ENCODE data around the gene MYOD1. TPM values are rescaled to one million over a fixed set of nuclear protein-coding genes. Genes with fewer than 3 reads are reported as not detected.

Gene MYOD1
- total and polyA plus RNA-seq, 3 experiments from 2014 or later = not detected

GRCh38 chr11:17741487-17741886, 22.1 kb downstream of the MYOD1 start:
- no peak overlapping the region for H3K27ac ChIP-seq (ENCODE audit: low read depth, low read length)
- H3K4me1 ChIP-seq (ENCODE audit: insufficient read depth, low read length) = no peaks in the 10 kb centered on the region
- Mint-ChIP-seq H3K9me3 (peaks cover 0 to 2% (median 0%) of the 10 kb centered on the region in 5 donors), H3K36me3 (peaks cover 0 to 2% (median 0%) of the 10 kb centered on the region in 3 donors), H3K27me3 (peaks cover 15 to 37% of the 10 kb centered on the region in 2 donors), H3K27ac (no peak overlapping the region), H3K4me3 (no peak overlapping the region), H3K4me1 (peaks cover 0 to 4% (median 2%) of the 10 kb centered on the region in 3 donors)
- H3K4me3 ChIP-seq (ENCODE audit: low read length) = no peak overlapping the region
- H3K36me3 ChIP-seq (ENCODE audit: insufficient read depth, low read length) = no peaks in the 10 kb centered on the region
- peak in 1 of 5 donors; percentile 27 for DNase-seq
- ChIA-PET CTCF (no interaction called here), POLR2A (no interaction called here)
- peaks cover 4% of the 10 kb centered on the region for H3K27me3 ChIP-seq (ENCODE audit: insufficient read depth, low read length, poor library complexity, severe bottlenecking)
- no peaks in the 10 kb centered on the region for H3K9me3 ChIP-seq (ENCODE audit: low read length)

- H3K4me3 ChIP-seq (ENCODE audit: low read length) = no peak overlapping the region
- POLR2A ChIA-PET = no interaction called here
- no peaks in the 10 kb centered on the region for H3K36me3 ChIP-seq (ENCODE audit: insufficient read depth, low read length)
- Mint-ChIP-seq H3K27me3 (peaks cover 14 to 37% of the 10 kb centered on the region in 2 donors), H3K4me3 (peak overlapping the region in 1 of 7 donors; percentile 14), H3K27ac (no peak overlapping the region), H3K9me3 (peaks cover 0 to 2% (median 0%) of the 10 kb centered on the region in 5 donors), H3K36me3 (no peaks in the 10 kb centered on the region), H3K4me1 (no peaks in the 10 kb centered on the region)
- H3K27ac ChIP-seq (ENCODE audit: low read depth, low read length) = no peak overlapping the region
- H3K4me1 ChIP-seq (ENCODE audit: insufficient read depth, low read length) = no peaks in the 10 kb centered on the region
- CTCF ChIA-PET = no interaction called here
- DNase-seq = peak in 1 of 5 donors; percentile 2
- no peaks in the 10 kb centered on the region for H3K9me3 ChIP-seq (ENCODE audit: low read length)
- H3K27me3 ChIP-seq (ENCODE audit: insufficient read depth, low read length, poor library complexity, severe bottlenecking) = no peaks in the 10 kb centered on the region
Measured at GRCh38 chr11:17742019-17742418, 22.6 kb downstream of the MYOD1 start.

- Histone ChIP-seq H3K36me3 (ENCODE audit: insufficient read depth, low read length) (no peaks in the 10 kb centered on the region), H3K4me1 (ENCODE audit: insufficient read depth, low read length) (no peaks in the 10 kb centered on the region), H3K9me3 (ENCODE audit: low read length) (no peaks in the 10 kb centered on the region), H3K4me3 (ENCODE audit: low read length) (no peak overlapping the region), H3K27me3 (ENCODE audit: insufficient read depth, low read length, poor library complexity, severe bottlenecking) (no peaks in the 10 kb centered on the region), H3K27ac (ENCODE audit: low read depth, low read length) (no peak overlapping the region)
- ChIA-PET POLR2A (no interaction called here), CTCF (no interaction called here)
- Mint-ChIP-seq H3K4me3 (no peak overlapping the region), H3K36me3 (no peaks in the 10 kb centered on the region), H3K9me3 (peaks cover 0 to 2% (median 0%) of the 10 kb centered on the region in 5 donors), H3K27me3 (peaks cover 11 to 34% of the 10 kb centered on the region in 2 donors), H3K27ac (no peak overlapping the region), H3K4me1 (no peaks in the 10 kb centered on the region)
- DNase-seq = peak in 1 of 5 donors; percentile 7
Measured at GRCh38 chr11:17743026-17743807, 23.8 kb downstream of the MYOD1 start.

GRCh38 chr11:17743808-17744119, 24.4 kb downstream of the MYOD1 start:
- Mint-ChIP-seq H3K27me3 (peaks cover 14 to 31% of the 10 kb centered on the region in 2 donors), H3K27ac (no peak overlapping the region), H3K9me3 (peaks cover 0 to 2% (median 0%) of the 10 kb centered on the region in 5 donors), H3K4me1 (no peaks in the 10 kb centered on the region), H3K4me3 (no peak overlapping the region), H3K36me3 (no peaks in the 10 kb centered on the region)
- Histone ChIP-seq H3K36me3 (ENCODE audit: insufficient read depth, low read length) (no peaks in the 10 kb centered on the region), H3K4me3 (ENCODE audit: low read length) (no peak overlapping the region), H3K4me1 (ENCODE audit: insufficient read depth, low read length) (no peaks in the 10 kb centered on the region), H3K27me3 (ENCODE audit: insufficient read depth, low read length, poor library complexity, severe bottlenecking) (no peaks in the 10 kb centered on the region), H3K27ac (ENCODE audit: low read depth, low read length) (no peak overlapping the region), H3K9me3 (ENCODE audit: low read length) (no peaks in the 10 kb centered on the region)
- ChIA-PET CTCF (no interaction called here), POLR2A (no interaction called here)
- no peak for DNase-seq

- no peaks in the 10 kb centered on the region for H3K27me3 ChIP-seq (ENCODE audit: insufficient read depth, low read length, poor library complexity, severe bottlenecking)
- CTCF ChIA-PET = no interaction called here
Measured at GRCh38 chr11:17744151-17744940, 25.0 kb downstream of the MYOD1 start.

GRCh38 chr11:17745023-17745772, 25.8 kb downstream of the MYOD1 start:
- H3K36me3 ChIP-seq (ENCODE audit: insufficient read depth, low read length) = no peaks in the 10 kb centered on the region
- H3K4me3 Mint-ChIP-seq = no peak overlapping the region
- H3K36me3 Mint-ChIP-seq = no peaks in the 10 kb centered on the region
- CTCF ChIA-PET = interaction anchor here (2.5 kb wide), 1 partner anchor 14 kb away, joined by 8 read pairs; no protein-coding TSS in a partner anchor
- no peak overlapping the region for H3K4me3 ChIP-seq (ENCODE audit: low read length)
- H3K9me3 Mint-ChIP-seq = peaks cover 0 to 2% (median 0%) of the 10 kb centered on the region in 5 donors
- H3K27ac ChIP-seq (ENCODE audit: low read depth, low read length) = no peak overlapping the region
- no peaks in the 10 kb centered on the region for H3K9me3 ChIP-seq (ENCODE audit: low read length)
- POLR2A ChIA-PET = no interaction called here
- no peaks in the 10 kb centered on the region for H3K4me1 Mint-ChIP-seq
- H3K27me3 ChIP-seq (ENCODE audit: insufficient read depth, low read length, poor library complexity, severe bottlenecking) = no peaks in the 10 kb centered on the region
- peak in 1 of 5 donors; percentile 28 for DNase-seq
- H3K27ac Mint-ChIP-seq = no peak overlapping the region
- H3K4me1 ChIP-seq (ENCODE audit: insufficient read depth, low read length) = no peaks in the 10 kb centered on the region
- peaks cover 14 to 31% of the 10 kb centered on the region in 2 donors for H3K27me3 Mint-ChIP-seq

More at GRCh38 chr11:17744151-17744940, 25.0 kb downstream of the MYOD1 start:
- Histone ChIP-seq H3K36me3 (ENCODE audit: insufficient read depth, low read length) (no peaks in the 10 kb centered on the region), H3K4me1 (ENCODE audit: insufficient read depth, low read length) (no peaks in the 10 kb centered on the region), H3K27ac (ENCODE audit: low read depth, low read length) (no peak overlapping the region), H3K9me3 (ENCODE audit: low read length) (no peaks in the 10 kb centered on the region), H3K4me3 (ENCODE audit: low read length) (no peak overlapping the region)
- Mint-ChIP-seq H3K9me3 (peaks cover 0 to 2% (median 0%) of the 10 kb centered on the region in 5 donors), H3K4me3 (no peak overlapping the region), H3K27ac (no peak overlapping the region), H3K27me3 (peaks cover 16 to 31% of the 10 kb centered on the region in 2 donors), H3K36me3 (no peaks in the 10 kb centered on the region), H3K4me1 (no peaks in the 10 kb centered on the region)
- peak in 1 of 5 donors; percentile 41 for DNase-seq
- POLR2A ChIA-PET = no interaction called here

GRCh38 chr11:17746096-17746495, 26.7 kb downstream of the MYOD1 start:
- H3K9me3 Mint-ChIP-seq = peaks cover 0 to 2% (median 0%) of the 10 kb centered on the region in 5 donors
- no peaks in the 10 kb centered on the region for H3K4me1 Mint-ChIP-seq
- Histone ChIP-seq H3K27ac (ENCODE audit: low read depth, low read length) (no peak overlapping the region), H3K4me3 (ENCODE audit: low read length) (no peak overlapping the region), H3K9me3 (ENCODE audit: low read length) (no peaks in the 10 kb centered on the region), H3K4me1 (ENCODE audit: insufficient read depth, low read length) (no peaks in the 10 kb centered on the region), H3K36me3 (ENCODE audit: insufficient read depth, low read length) (no peaks in the 10 kb centered on the region), H3K27me3 (ENCODE audit: insufficient read depth, low read length, poor library complexity, severe bottlenecking) (no peaks in the 10 kb centered on the region)
- no peaks in the 10 kb centered on the region for H3K36me3 Mint-ChIP-seq
- H3K27ac Mint-ChIP-seq = no peak overlapping the region
- peaks cover 17 to 35% of the 10 kb centered on the region in 2 donors for H3K27me3 Mint-ChIP-seq
- DNase-seq = peak in 1 of 5 donors; percentile 14
- CTCF ChIA-PET = interaction anchor here (2.5 kb wide), 1 partner anchor 15 kb away, joined by 8 read pairs; no protein-coding TSS in a partner anchor
- POLR2A ChIA-PET = no interaction called here
- H3K4me3 Mint-ChIP-seq = no peak overlapping the region
